ENCODE data around the gene MAPK12. TPM values are rescaled to one million over a fixed set of nuclear protein-coding genes. Genes with fewer than 3 reads are reported as not detected.

The MAPK12 gene
- total and polyA plus RNA-seq, 2 of the 8 experiments (the other 6 are each of a cell fraction or from before 2014, with no cell fraction given) = 17.3 to 20.3 TPM

- no peak overlapping the region for H4K91ac ChIP-seq (replicated peaks; ENCODE audit: insufficient read length, low read length)
- no peak overlapping the region for H3K4ac ChIP-seq (replicated peaks; ENCODE audit: insufficient read length, low read depth, low read length)
- peaks cover 5 to 8% of the 10 kb centered on the region in 2 experiments for H4K20me1 ChIP-seq (replicated peaks in 1 of 2; ENCODE audit: control insufficient read depth in 1 of 2, insufficient read depth in 2 of 2, low read length in 2 of 2)
- H2BK20ac ChIP-seq (ENCODE audit: low read length) = 0 out of 2 replicates have a peak overlapping the region, but pooled peaks have one; percentile 48
- peaks cover 0 to 20% (median 10%) of the 10 kb centered on the region in 4 experiments; a peak in 6 of 7 replicates for H3K4me1 ChIP-seq (replicated peaks in 1 of 4; ENCODE audit: control insufficient read depth in 3 of 4, insufficient read depth in 4 of 4, low read length in 3 of 4)
- H3K56ac ChIP-seq (replicated peaks; ENCODE audit: insufficient read length, low read depth, low read length) = no peak overlapping the region
- no peak overlapping the region for H2AK5ac ChIP-seq (ENCODE audit: low read depth, low read length)
- no peaks in the 10 kb centered on the region for H3K79me1 ChIP-seq (ENCODE audit: low read depth, low read length)
- H3K27me3 ChIP-seq (replicated peaks in 1 of 4; ENCODE audit: control insufficient read depth in 3 of 4, extremely low read depth in 1 of 4, insufficient read depth in 3 of 4, low read length in 3 of 4) = peaks cover 1 to 35% (median 25%) of the 10 kb centered on the region in 4 experiments; a peak in 6 of 7 replicates
- peak overlapping the region; percentile 20; the same call in 1 of the 2 replicates for H3K18ac ChIP-seq (ENCODE audit: extremely low read depth, low read length)
- 85% methylated on average over 9 of the region's 9 CpGs; no CpG with 5 or more reads in 1 of the 2 experiments for WGBS, 2 experiments (ENCODE audit: extremely low coverage in 1 of 2, insufficient coverage in 1 of 2, insufficient read length in 1 of 2, insufficient replicate concordance in 2 of 2, low coverage in 1 of 2, low lambda C conversion rate in 2 of 2, missing lambda C conversion rate in 1 of 2)
- no peak overlapping the region for H3K14ac ChIP-seq (ENCODE audit: insufficient read length)
- H4K8ac ChIP-seq (ENCODE audit: extremely low read depth, insufficient read depth, low read length) = no peak overlapping the region; the same call in 1 of the 2 replicates
- H3K27ac ChIP-seq (ENCODE audit: low read depth, low read length) = no peak overlapping the region
- H3K79me2 ChIP-seq (ENCODE audit: control insufficient read depth in 1 of 2, insufficient read depth in 2 of 2, low read length in 2 of 2) = no peaks in the 10 kb centered on the region
- no peak overlapping the region for H3K23ac ChIP-seq (ENCODE audit: insufficient read length)
- POLR2A ChIA-PET (ENCODE audit: partially characterized antibody) = interaction anchor here (1.1 kb wide), 2 partner anchors 12 to 15 kb away, joined by 3 to 4 read pairs; partner anchors contain the start of gene HDAC10
- TF ChIP-seq RAD21 (IDR thresholded peaks at IDR 0.05 in 1 of 2, conservative IDR thresholded peaks at IDR 0.05 in 1 of 2; ENCODE audit: low read depth in 2 of 2, low read length in 2 of 2) = no peak
- no peak for TF ChIP-seq TBP (IDR thresholded peaks at IDR 0.05; ENCODE audit: low read depth, low read length)
- no peak for TF ChIP-seq SP1 (IDR thresholded peaks at IDR 0.05; ENCODE audit: low read depth, low read length)
- H2BK5ac ChIP-seq (ENCODE audit: low read depth, low read length) = peak overlapping the region; percentile 52; the same call in 1 of the 2 replicates
- H3K9me3 ChIP-seq (ENCODE audit: insufficient read depth in 2 of 2, low read depth in 1 of 2, low read length in 1 of 2) = peaks cover 0 to 10% of the 10 kb centered on the region in 2 experiments; a peak in 1 of 4 replicates
- no peak overlapping the region for H3K4me2 ChIP-seq (ENCODE audit: insufficient read depth in 1 of 2, low read depth in 2 of 2, low read length in 2 of 2)
- H2BK120ac ChIP-seq (replicated peaks; ENCODE audit: low read depth, low read length) = no peak overlapping the region
- H2AFZ ChIP-seq (ENCODE audit: low read length) = no peak overlapping the region
- H3K4me3 ChIP-seq (ENCODE audit: extremely low read depth in 1 of 4, insufficient read depth in 2 of 4, low read depth in 3 of 4, low read length in 4 of 4) = no peak overlapping the region
- no peak for DNase-seq (ENCODE audit: low read depth in 1 of 2, low spot score in 2 of 2)
- H4K5ac ChIP-seq (ENCODE audit: insufficient read length, low read depth, low read length) = no peak overlapping the region
- peak overlapping the region; percentile 88 for H2BK15ac ChIP-seq (ENCODE audit: low read length)
- no peaks in the 10 kb centered on the region for H3K36me3 ChIP-seq (ENCODE audit: control insufficient read depth in 2 of 4, insufficient read depth in 4 of 4, low read length in 3 of 4)
- no peak overlapping the region for H3K9ac ChIP-seq (replicated peaks in 1 of 4; ENCODE audit: extremely low read depth in 1 of 4, low read depth in 3 of 4, low read length in 3 of 4)
- peaks cover 6% of the 10 kb centered on the region; the same call in 1 of the 2 replicates for H3K23me2 ChIP-seq (ENCODE audit: low read depth, low read length)
- peak overlapping the region; percentile 80; the same call in 1 of the 2 replicates for H2BK12ac ChIP-seq (ENCODE audit: low read depth, low read length)
- CTCF ChIA-PET (ENCODE audit: partially characterized antibody) = interaction anchor here (0.6 to 4.7 kb wide), 10 partner anchors 11 to 237 kb away, joined by 3 to 26 read pairs (median 4); partner anchors contain the start of gene HDAC10
- no peak for FAIRE-seq
Observed at GRCh38 chr22:50262973-50263617, 1.6 kb upstream of the MAPK12 start.

Measured in H1 (cell line).